ENCODE data around the gene CYB561D1.

- TF ChIP-seq CTCF (conservative IDR thresholded peaks at IDR 0.05 in 1 of 2, IDR thresholded peaks at IDR 0.05 in 1 of 2; ENCODE audit: low read depth in 1 of 2, low read length in 2 of 2) (no peak), EZH2 (IDR thresholded peaks at IDR 0.05; ENCODE audit: low read length, missing control alignments) (no peak)
These were observed 7.1 kb downstream of the CYB561D1 start for GRCh38 chr1:109500941-109501381.
